Ishikawa (cell line): ENCODE data around the gene DGKZ.

ENCODE experiments used
- CEBPB ChIP-seq: IDR thresholded peaks from 2 replicates; pipeline ENCODE4 v1.6.1; 2012
- CREB1 ChIP-seq: IDR thresholded peaks from 2 replicates; pipeline ENCODE4 v1.6.1; 2012; ENCODE audit warnings: low read depth
- EGR1 ChIP-seq: IDR thresholded peaks from 2 replicates; pipeline ENCODE4 v1.6.1; 2012
- EP300 ChIP-seq: IDR thresholded peaks from 2 replicates; pipeline ENCODE4 v1.6.1; 2012; ENCODE audit warnings: borderline replicate concordance
- FOXM1 ChIP-seq: IDR thresholded peaks from 2 replicates; pipeline ENCODE4 v1.6.1; 2012; ENCODE audit warnings: low read depth, borderline replicate concordance
- MAX ChIP-seq: IDR thresholded peaks from 2 replicates; pipeline ENCODE4 v1.6.1; 2012
- NFIC ChIP-seq: IDR thresholded peaks from 2 replicates; pipeline ENCODE4 v1.6.1; 2012
- RAD21 ChIP-seq: IDR thresholded peaks from 2 replicates; pipeline ENCODE4 v1.6.1; 2012; ENCODE audit warnings: low read depth
- TAF1 ChIP-seq: IDR thresholded peaks from 2 replicates; pipeline ENCODE4 v1.6.1; 2012; ENCODE audit warnings: low read depth, mild to moderate bottlenecking
- TCF12 ChIP-seq: IDR thresholded peaks from 2 replicates; pipeline ENCODE4 v1.6.1; 2012; ENCODE audit warnings: low read depth
- TEAD4 ChIP-seq: IDR thresholded peaks from 2 replicates; pipeline ENCODE4 v1.6.1; 2012
- YY1 ChIP-seq: IDR thresholded peaks from 2 replicates; pipeline ENCODE4 v1.6.1; 2012; ENCODE audit warnings: low read depth
- ZBTB7A ChIP-seq: IDR thresholded peaks from 2 replicates; pipeline ENCODE4 v1.6.1; 2012; ENCODE audit warnings: low read depth
- TF ChIP-seq, protein P1 (sequence below): IDR thresholded peaks from 2 replicates; pipeline ENCODE4 v1.6.1; 2012
- TF ChIP-seq, protein P2 (sequence below): IDR thresholded peaks from 2 replicates; pipeline ENCODE4 v1.6.1; 2012; ENCODE audit warnings: low read depth, mild to moderate bottlenecking

The DGKZ gene

DNA sequence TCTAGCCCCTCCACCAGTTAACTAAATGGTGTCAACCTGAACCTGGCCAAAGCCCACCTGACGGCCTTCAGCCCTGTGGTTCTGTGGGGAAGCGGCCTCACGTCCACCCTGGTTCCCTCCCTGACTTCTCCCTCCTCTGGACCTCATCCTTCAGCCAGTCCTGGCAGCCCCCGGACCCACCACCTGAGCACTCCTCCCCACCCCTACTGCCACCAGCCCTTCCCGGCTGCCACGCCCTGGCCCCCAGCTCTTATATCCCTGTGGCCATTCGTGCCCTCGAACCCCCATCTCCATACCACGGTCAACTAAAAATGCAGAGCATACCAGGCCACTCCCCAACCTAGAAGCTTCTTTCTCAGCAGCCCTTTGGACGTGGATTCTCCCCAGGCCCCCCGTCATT, 30.0 kb downstream of the DGKZ start:
- TF ChIP-seq EGR1 (no peak), TAF1 (no peak), RAD21 (no peak), EP300 (no peak)

DNA sequence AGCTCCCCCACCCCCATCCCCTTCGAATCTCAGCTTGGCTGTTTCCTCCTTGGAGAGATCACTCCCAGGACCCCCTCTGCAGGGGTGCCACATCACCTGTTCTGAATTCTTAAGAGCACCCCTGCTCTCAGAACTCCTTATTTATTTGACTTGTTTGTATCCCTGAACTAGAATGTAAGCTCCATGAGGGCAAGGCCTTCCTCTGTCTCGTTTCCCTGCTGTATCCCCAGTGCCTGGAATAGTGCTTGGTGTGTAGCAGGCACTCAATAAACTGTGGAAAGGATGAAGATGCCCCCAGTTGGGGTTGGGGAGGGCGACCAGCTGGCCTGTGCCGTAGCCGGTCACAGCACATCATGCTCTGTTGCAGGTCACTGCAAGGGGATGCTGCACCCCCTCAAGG, 30.6 kb downstream of the DGKZ start:
- no peak for TF ChIP-seq TCF12
- TF ChIP-seq TEAD4, result no peak
- TF ChIP-seq FOXM1, result no peak
- TF ChIP-seq, protein P1, sequence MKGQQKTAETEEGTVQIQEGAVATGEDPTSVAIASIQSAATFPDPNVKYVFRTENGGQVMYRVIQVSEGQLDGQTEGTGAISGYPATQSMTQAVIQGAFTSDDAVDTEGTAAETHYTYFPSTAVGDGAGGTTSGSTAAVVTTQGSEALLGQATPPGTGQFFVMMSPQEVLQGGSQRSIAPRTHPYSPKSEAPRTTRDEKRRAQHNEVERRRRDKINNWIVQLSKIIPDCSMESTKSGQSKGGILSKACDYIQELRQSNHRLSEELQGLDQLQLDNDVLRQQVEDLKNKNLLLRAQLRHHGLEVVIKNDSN, result no peak
- no peak for TF ChIP-seq EGR1
- no peak for TF ChIP-seq MAX
- no peak for TF ChIP-seq EP300

DNA sequence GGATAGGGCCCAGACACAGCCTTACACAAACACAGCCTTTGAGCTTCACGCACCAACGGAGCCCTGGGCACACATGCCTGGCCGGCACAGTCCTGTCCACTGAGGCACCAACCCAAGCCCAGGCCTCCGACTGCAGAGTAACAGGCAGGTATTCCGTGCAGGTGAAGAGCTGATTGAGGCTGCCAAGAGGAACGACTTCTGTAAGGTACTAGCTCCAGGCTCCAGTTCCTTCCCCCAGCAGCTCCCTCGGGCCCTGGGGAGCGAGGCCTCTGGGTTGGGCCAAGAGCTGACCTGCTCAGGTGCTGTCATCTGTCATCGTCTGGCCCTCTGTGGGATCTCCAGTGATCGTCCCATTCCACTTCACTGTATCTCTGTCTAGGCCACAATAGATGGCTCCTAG, 31.0 kb downstream of the DGKZ start:
- no peak for TF ChIP-seq YY1
- no peak for TF ChIP-seq NFIC
- TF ChIP-seq, protein P2, sequence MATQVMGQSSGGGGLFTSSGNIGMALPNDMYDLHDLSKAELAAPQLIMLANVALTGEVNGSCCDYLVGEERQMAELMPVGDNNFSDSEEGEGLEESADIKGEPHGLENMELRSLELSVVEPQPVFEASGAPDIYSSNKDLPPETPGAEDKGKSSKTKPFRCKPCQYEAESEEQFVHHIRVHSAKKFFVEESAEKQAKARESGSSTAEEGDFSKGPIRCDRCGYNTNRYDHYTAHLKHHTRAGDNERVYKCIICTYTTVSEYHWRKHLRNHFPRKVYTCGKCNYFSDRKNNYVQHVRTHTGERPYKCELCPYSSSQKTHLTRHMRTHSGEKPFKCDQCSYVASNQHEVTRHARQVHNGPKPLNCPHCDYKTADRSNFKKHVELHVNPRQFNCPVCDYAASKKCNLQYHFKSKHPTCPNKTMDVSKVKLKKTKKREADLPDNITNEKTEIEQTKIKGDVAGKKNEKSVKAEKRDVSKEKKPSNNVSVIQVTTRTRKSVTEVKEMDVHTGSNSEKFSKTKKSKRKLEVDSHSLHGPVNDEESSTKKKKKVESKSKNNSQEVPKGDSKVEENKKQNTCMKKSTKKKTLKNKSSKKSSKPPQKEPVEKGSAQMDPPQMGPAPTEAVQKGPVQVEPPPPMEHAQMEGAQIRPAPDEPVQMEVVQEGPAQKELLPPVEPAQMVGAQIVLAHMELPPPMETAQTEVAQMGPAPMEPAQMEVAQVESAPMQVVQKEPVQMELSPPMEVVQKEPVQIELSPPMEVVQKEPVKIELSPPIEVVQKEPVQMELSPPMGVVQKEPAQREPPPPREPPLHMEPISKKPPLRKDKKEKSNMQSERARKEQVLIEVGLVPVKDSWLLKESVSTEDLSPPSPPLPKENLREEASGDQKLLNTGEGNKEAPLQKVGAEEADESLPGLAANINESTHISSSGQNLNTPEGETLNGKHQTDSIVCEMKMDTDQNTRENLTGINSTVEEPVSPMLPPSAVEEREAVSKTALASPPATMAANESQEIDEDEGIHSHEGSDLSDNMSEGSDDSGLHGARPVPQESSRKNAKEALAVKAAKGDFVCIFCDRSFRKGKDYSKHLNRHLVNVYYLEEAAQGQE, result no peak
- no peak for TF ChIP-seq TCF12
- no peak for TF ChIP-seq CEBPB
- TF ChIP-seq TEAD4, result no peak
- TF ChIP-seq, protein P1, result no peak
- TF ChIP-seq ZBTB7A, result no peak
- no peak for TF ChIP-seq CREB1
- TF ChIP-seq FOXM1, result no peak
- TF ChIP-seq RAD21, result no peak
- no peak for TF ChIP-seq EGR1
- no peak for TF ChIP-seq TAF1
- TF ChIP-seq MAX, result no peak
- no peak for TF ChIP-seq EP300

GRCh38 chr11:46378811-46379481, 31.7 kb downstream of the DGKZ start:
- TF ChIP-seq EP300, result no peak
- TF ChIP-seq RAD21, result no peak
- no peak for TF ChIP-seq MAX
- TF ChIP-seq FOXM1, result no peak
- no peak for TF ChIP-seq CREB1
- TF ChIP-seq TAF1, result no peak
- TF ChIP-seq, protein P2, result no peak

DNA sequence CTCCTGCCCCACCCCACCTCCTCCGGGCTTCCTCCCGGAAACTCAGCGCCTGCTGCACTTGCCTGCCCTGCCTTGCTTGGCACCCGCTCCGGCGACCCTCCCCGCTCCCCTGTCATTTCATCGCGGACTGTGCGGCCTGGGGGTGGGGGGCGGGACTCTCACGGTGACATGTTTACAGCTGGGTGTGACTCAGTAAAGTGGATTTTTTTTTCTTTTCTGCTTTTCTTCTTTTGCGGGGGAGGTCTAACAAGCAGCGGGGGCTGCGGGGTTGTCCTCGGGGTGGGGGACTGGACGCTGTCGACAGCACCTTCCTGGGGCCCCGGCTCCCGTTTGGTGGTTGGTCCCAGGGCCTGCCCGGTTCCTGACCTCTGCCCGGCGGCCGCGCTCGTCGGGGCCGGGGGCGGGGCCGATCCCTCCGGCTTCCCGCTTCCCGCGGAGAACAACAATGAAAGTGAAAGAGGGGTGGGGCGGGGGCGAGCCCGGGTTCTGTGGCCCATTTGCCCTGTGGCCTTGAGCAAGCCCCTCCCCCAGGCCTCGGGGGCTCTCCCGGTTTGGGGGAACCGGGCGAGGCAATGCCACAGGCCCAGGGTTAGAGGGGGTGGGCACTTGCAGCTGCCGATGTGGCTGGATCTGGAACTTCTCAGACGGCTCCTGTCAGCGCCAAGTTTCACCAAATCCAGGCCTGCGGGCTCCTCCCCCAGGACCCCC, 33.2 kb downstream of the DGKZ start:
- TF ChIP-seq EGR1 (peak; percentile 80), TCF12 (peak; percentile 57), MAX (peak; percentile 7; the same call in 1 of the 2 replicates), TAF1 (no peak)
